Endothelial cell of umbilical vein (primary cell): ENCODE measurements around the gene NR2E1. TPM values are rescaled to one million over a fixed set of nuclear protein-coding genes. Genes with fewer than 3 reads are reported as not detected.

Source experiments
- BruUV-seq: library from RNA; stranded (reverse); fragments of 400-500 nt; replicated peaks from 2 replicates; lab custom pipeline; 2021; lab: Mats Ljungman, UMichigan
- CTCF ChIA-PET: fragments of 300-600, 350-600 bp; sonication (Branson Sonifier 250); formaldehyde crosslinking; loops from one replicate; lab custom pipeline; 2021; ENCODE audit warnings: antibody characterized with exemption, inconsistent platforms; lab: Charles Lee
- POLR2A ChIA-PET: fragments of 300-600, 350-600 bp; sonication (Branson Sonifier 250); formaldehyde crosslinking; loops from one replicate; lab custom pipeline; 2021; ENCODE audit warnings: antibody characterized with exemption, inconsistent platforms; lab: Charles Lee
- DNase-seq: peaks from one replicate; pipeline ENCODE4 v3.0.0-alpha.2; 2011; ENCODE audit warnings: low read depth, low spot score
- FAIRE-seq: peaks from 2 replicates; lab custom pipeline; 2011; peaks lifted over from hg19 to GRCh38; lab: Jason Lieb, UNC
- H2AFZ ChIP-seq: 2 replicates; pipeline ENCODE4 v1.6.0; 2012; ENCODE audit warnings: low read depth, low read length, control low read depth, inconsistent platforms
- H3K27ac ChIP-seq: 2 replicates; pipeline ENCODE4 v1.5.1; 2011; ENCODE audit warnings: low read depth, mild to moderate bottlenecking, control low read depth, low read length, moderate library complexity; ENCODE audit not compliant: insufficient read depth
- H3K27me3 ChIP-seq, 2 experiments: 2 replicates each; pipeline versions ENCODE4 v1.6.0 to v1.6.1; 2011; ENCODE audit warnings: low read length in 2 of 2, mixed read lengths in 1 of 2; ENCODE audit not compliant: control insufficient read depth in 2 of 2, insufficient read depth in 2 of 2
- H3K36me3 ChIP-seq, 2 experiments: 2 replicates in 1 of 2; 3 replicates in 1 of 2; pipeline ENCODE4 v1.5.1; 2011; ENCODE audit warnings: low read length in 2 of 2, mild to moderate bottlenecking in 1 of 2, moderate library complexity in 1 of 2; ENCODE audit not compliant: control insufficient read depth in 2 of 2, insufficient read depth in 2 of 2; ENCODE audit errors: extremely low read depth in 1 of 2
- H3K4me1 ChIP-seq: 3 replicates; pipeline ENCODE4 v1.5.1; 2011; ENCODE audit warnings: mild to moderate bottlenecking, low read length; ENCODE audit not compliant: control insufficient read depth, insufficient read depth; ENCODE audit errors: extremely low read depth
- H3K4me2 ChIP-seq: 2 replicates; pipeline ENCODE4 v1.6.1; 2011; ENCODE audit warnings: low read length, control low read depth, mixed read lengths; ENCODE audit not compliant: insufficient read depth
- H3K4me3 ChIP-seq, 3 experiments: fragments of 200-600 bp in 1 of 3; sonication (generic), shearing (Covaris generic) in 1 of 3; replicated peaks in 1 of 3; 2 replicates each; pipeline ENCODE4 v1.5.1; 2011 to 2016; ENCODE audit warnings: control low read depth in 3 of 3, low read length in 3 of 3, mild to moderate bottlenecking in 2 of 3, inconsistent platforms in 1 of 3, low read depth in 1 of 3, moderate library complexity in 1 of 3; ENCODE audit not compliant: insufficient read depth in 1 of 3
- H3K79me2 ChIP-seq: 2 replicates; pipeline ENCODE4 v1.6.0; 2012; ENCODE audit warnings: low read length, inconsistent platforms; ENCODE audit not compliant: control insufficient read depth, insufficient read depth
- H3K9ac ChIP-seq: replicated peaks from 2 replicates; pipeline ENCODE3; 2011; ENCODE audit warnings: low read length, control low read depth; ENCODE audit not compliant: insufficient read depth; ENCODE audit errors: extremely low read depth
- H3K9me1 ChIP-seq: replicated peaks from 3 replicates; pipeline ENCODE4 v1.6.0; 2011; ENCODE audit warnings: mild to moderate bottlenecking, low read length; ENCODE audit not compliant: control insufficient read depth, insufficient read depth; ENCODE audit errors: extremely low read depth
- H3K9me3 ChIP-seq: replicated peaks from 2 replicates; pipeline ENCODE4 v1.5.1; 2012; ENCODE audit warnings: low read length, inconsistent platforms; ENCODE audit not compliant: control insufficient read depth, insufficient read depth
- H4K20me1 ChIP-seq: replicated peaks from 2 replicates; pipeline ENCODE3; 2011; ENCODE audit warnings: mild to moderate bottlenecking, low read length; ENCODE audit not compliant: control insufficient read depth, insufficient read depth; ENCODE audit errors: extremely low read depth
- CTCF ChIP-seq, 2 donors: IDR thresholded peaks; 1 replicate in 1 of 2; 2 replicates in 1 of 2; pipeline ENCODE4 v1.5.1; 2011; ENCODE audit warnings: low read length in 2 of 2, mild to moderate bottlenecking in 2 of 2, moderate library complexity in 2 of 2, control low read depth in 1 of 2, inconsistent platforms in 1 of 2, low read depth in 1 of 2; ENCODE audit not compliant: insufficient read depth in 1 of 2; ENCODE audit errors: extremely low read depth in 1 of 2
- EZH2 ChIP-seq: IDR thresholded peaks from 2 replicates; pipeline ENCODE4 v1.6.1; 2012; ENCODE audit warnings: borderline replicate concordance, low read depth, mild to moderate bottlenecking, moderate library complexity, low read length, inconsistent platforms; ENCODE audit not compliant: severe bottlenecking
- FOS ChIP-seq: IDR thresholded peaks from 2 replicates; pipeline ENCODE4 v1.6.1; 2011; ENCODE audit warnings: mild to moderate bottlenecking, low read length, moderate library complexity, borderline replicate concordance; ENCODE audit not compliant: insufficient read depth
- GATA2 ChIP-seq: IDR thresholded peaks from 2 replicates; pipeline ENCODE4 v1.7.0; 2011; ENCODE audit warnings: low read depth, mild to moderate bottlenecking, moderate library complexity, mixed read lengths, low read length; ENCODE audit not compliant: insufficient read length, insufficient read depth
- JUN ChIP-seq: IDR thresholded peaks from 2 replicates; pipeline ENCODE4 v1.6.1; 2011; ENCODE audit warnings: borderline replicate concordance, low read depth; ENCODE audit not compliant: insufficient read length, insufficient read depth
- MAX ChIP-seq: IDR thresholded peaks from 2 replicates; pipeline ENCODE4 v1.6.1; 2011; ENCODE audit not compliant: insufficient read depth, insufficient read length
- MYC ChIP-seq: IDR thresholded peaks from one replicate; pipeline ENCODE4 v1.6.1; 2011; ENCODE audit warnings: mild to moderate bottlenecking, low read depth, low read length
- POLR2A ChIP-seq: IDR thresholded peaks from 2 replicates; pipeline ENCODE4 v1.6.1; 2012; ENCODE audit warnings: low read depth, mild to moderate bottlenecking, control low read depth, low read length
- POLR2AphosphoS5 ChIP-seq: IDR thresholded peaks from 2 replicates; pipeline ENCODE4 v1.6.1; 2012; ENCODE audit warnings: low read depth, mild to moderate bottlenecking, control low read depth, low read length, moderate library complexity; ENCODE audit not compliant: insufficient read depth
- dilution Hi-C: fragments of 300-500 bp; cut with MboI; formaldehyde crosslinking; loops from one replicate; pipeline ENCODE4 v1.15.0; 2019; ENCODE audit warnings: low sequenced_read_pairs; ENCODE audit not compliant: extremely low pct_ligation_motif_present
- intact Hi-C: fragments of 100-400 bp; cut with micrococcal nuclease; formaldehyde crosslinking; loops from one replicate; pipeline ENCODE4 v1.10.0; 2022
- polyA plus RNA-seq, 4 experiments: library from polyadenylated mRNA; depleted of rRNA in 3 of 4; stranded (reverse) in 3 of 4; unstranded in 1 of 4; fragments of >200 nt; gene quantifications; 2 replicates each; pipeline versions ENCODE4 v1.2.1 to v1.2.3, GENCODE V29; 2011 to 2012; ENCODE audit warnings: missing spikeins in 1 of 4
- total RNA-seq: library from RNA; stranded (reverse); gene quantifications from 2 replicates; pipeline ENCODE4 v1.2.3, GENCODE V29; 2021

NR2E1 gene
- total and polyA plus RNA-seq, 2 donors (not counting 3 experiments of a cell fraction or from before 2014, with no cell fraction given): not detected

GRCh38 chr6:108163644-108164542 is 1.9 kb upstream of the NR2E1 start:
- Histone ChIP-seq H3K9me1 (no peaks in the 10 kb centered on the region), H3K9me3 (no peaks in the 10 kb centered on the region), H3K4me2 (no peak overlapping the region), H3K27me3 (peaks cover 93 to 100% of the 10 kb centered on the region in 2 experiments), H3K4me1 (peaks cover 4% of the 10 kb centered on the region), H3K36me3 (no peaks in the 10 kb centered on the region), H3K79me2 (no peaks in the 10 kb centered on the region), H3K4me3 (no peak overlapping the region), H3K27ac (no peak overlapping the region), H4K20me1 (no peaks in the 10 kb centered on the region), H2AFZ (no peak overlapping the region), H3K9ac (no peak overlapping the region)
- no peak for DNase-seq
- CTCF ChIA-PET: interaction anchor here (1.1 to 1.6 kb wide), 2 partner anchors 328 to 334 kb away, joined by 3 to 10 read pairs; no protein-coding TSS in a partner anchor
- dilution Hi-C loops (no loop called here), intact Hi-C loops (no loop called here)
- BruUV-seq: no TSS peak
- no peak for FAIRE-seq
- TF ChIP-seq EZH2: peak; percentile 88
- no peak for TF ChIP-seq JUN
- POLR2A ChIA-PET: no interaction called here

- intact Hi-C loops (no loop called here), dilution Hi-C loops (no loop called here)
- ChIA-PET POLR2A (no interaction called here), CTCF (interaction anchor here (1.1 kb wide), 1 partner anchor 333 kb away, joined by 3 read pairs; no protein-coding TSS in a partner anchor)
- H3K4me3 ChIP-seq: no peak overlapping the region
- no peaks in the 10 kb centered on the region for H3K9me1 ChIP-seq
- H3K4me1 ChIP-seq: peaks cover 4% of the 10 kb centered on the region
- peaks cover 95 to 100% of the 10 kb centered on the region in 2 experiments for H3K27me3 ChIP-seq
- no peak overlapping the region for H2AFZ ChIP-seq
- no TSS peak for BruUV-seq
- H3K9me3 ChIP-seq: no peaks in the 10 kb centered on the region
- no peak for FAIRE-seq
- no peak for DNase-seq
- no peaks in the 10 kb centered on the region for H3K36me3 ChIP-seq
- TF ChIP-seq POLR2A: no peak
- TF ChIP-seq CTCF (IDR thresholded peaks at IDR 0.05; ENCODE audit: extremely low read depth in 1 of 2, insufficient read depth in 1 of 2, low read depth in 1 of 2, low read length in 2 of 2): no peak
- no peak for TF ChIP-seq GATA2
- no peak for TF ChIP-seq JUN
- TF ChIP-seq MAX: no peak
- TF ChIP-seq FOS: no peak
- TF ChIP-seq POLR2AphosphoS5: no peak
- TF ChIP-seq MYC: no peak
- no peak for TF ChIP-seq EZH2
- H3K9ac ChIP-seq: no peak overlapping the region
- no peaks in the 10 kb centered on the region for H3K79me2 ChIP-seq
- H3K27ac ChIP-seq: no peak overlapping the region
- H4K20me1 ChIP-seq: no peaks in the 10 kb centered on the region
- no peak overlapping the region for H3K4me2 ChIP-seq
These were observed 1.3 kb upstream of the NR2E1 start for GRCh38 chr6:108164543-108164814.
